ENCODE measurements around the gene PEX11B.

PEX11B gene

GRCh38 chr1:145897969-145898368 lies 20.5 kb downstream of the PEX11B start:
- Histone ChIP-seq H3K36me3 (ENCODE audit: control insufficient read depth, insufficient read depth, low read length, severe bottlenecking) (no peaks in the 10 kb centered on the region), H3K4me1 (ENCODE audit: control insufficient read depth, insufficient read depth, low read length) (peaks cover 1% of the 10 kb centered on the region), H3K27me3 (replicated peaks; ENCODE audit: control insufficient read depth, insufficient read depth, low read length) (no peaks in the 10 kb centered on the region), H3K9ac (ENCODE audit: low read length) (no peak overlapping the region), H3K4me3 (ENCODE audit: low read length) (no peak overlapping the region), H3K9me3 (ENCODE audit: control insufficient read depth, low read length) (no peaks in the 10 kb centered on the region)
- no peak for DNase-seq (ENCODE audit: low read depth)

- Histone ChIP-seq H3K9me3 (ENCODE audit: control insufficient read depth, low read length) (no peaks in the 10 kb centered on the region), H3K27me3 (replicated peaks; ENCODE audit: control insufficient read depth, insufficient read depth, low read length) (no peaks in the 10 kb centered on the region), H3K4me1 (ENCODE audit: control insufficient read depth, insufficient read depth, low read length) (peaks cover 25% of the 10 kb centered on the region), H3K4me3 (ENCODE audit: low read length) (no peak overlapping the region), H3K36me3 (ENCODE audit: control insufficient read depth, insufficient read depth, low read length, severe bottlenecking) (no peaks in the 10 kb centered on the region), H3K9ac (ENCODE audit: low read length) (no peak overlapping the region)
- no peak for DNase-seq (ENCODE audit: low read depth)
Observed at GRCh38 chr1:145895471-145895870, 23.0 kb downstream of the PEX11B start.

DNA sequence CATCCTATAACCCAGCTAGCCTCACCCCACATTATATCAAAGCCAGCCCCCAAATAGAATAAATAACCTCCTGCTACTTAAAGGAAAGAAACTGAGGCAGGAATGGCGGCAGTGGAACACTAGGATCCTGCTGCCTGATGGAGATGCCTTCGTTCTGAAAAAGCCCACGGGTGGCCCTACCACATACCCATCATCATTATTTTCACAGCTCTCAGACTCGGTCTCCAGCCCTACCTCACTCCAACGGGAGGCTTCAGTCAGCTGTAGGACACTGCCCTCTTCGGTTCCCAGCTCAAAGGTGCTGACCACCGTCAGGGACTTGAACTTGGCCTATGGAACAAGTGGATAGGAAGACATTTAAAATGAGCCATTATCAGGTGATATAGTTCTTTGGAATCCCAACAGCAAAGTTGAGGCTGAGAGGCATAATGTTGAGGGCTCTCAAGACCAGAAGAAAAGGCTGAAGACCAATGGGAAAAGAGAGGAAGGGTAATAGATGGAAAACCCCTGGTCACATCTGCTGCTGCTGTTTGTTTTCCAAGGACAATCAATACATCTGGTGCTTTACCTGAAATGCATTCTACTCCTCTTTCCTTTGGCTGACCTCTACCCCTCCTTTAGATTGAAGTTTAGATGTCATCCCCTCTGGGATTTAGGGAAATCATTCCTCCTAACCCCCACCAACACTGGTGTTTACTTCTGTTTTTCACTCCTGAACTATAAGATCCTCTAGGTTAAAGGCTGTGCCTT lies 25.0 kb downstream of the PEX11B start:
- Histone ChIP-seq H3K4me3 (ENCODE audit: low read length) (no peak overlapping the region), H3K9ac (ENCODE audit: low read length) (no peak overlapping the region), H3K9me3 (ENCODE audit: control insufficient read depth, low read length) (no peaks in the 10 kb centered on the region), H3K36me3 (ENCODE audit: control insufficient read depth, insufficient read depth, low read length, severe bottlenecking) (no peaks in the 10 kb centered on the region), H3K4me1 (ENCODE audit: control insufficient read depth, insufficient read depth, low read length) (peaks cover 35% of the 10 kb centered on the region), H3K27me3 (replicated peaks; ENCODE audit: control insufficient read depth, insufficient read depth, low read length) (no peaks in the 10 kb centered on the region)
- DNase-seq (ENCODE audit: low read depth) = no peak

GRCh38 chr1:145892486-145893087 lies 25.9 kb downstream of the PEX11B start:
- peak overlapping the region; percentile 59 for H3K4me3 ChIP-seq (ENCODE audit: low read length)
- no peaks in the 10 kb centered on the region for H3K27me3 ChIP-seq (replicated peaks; ENCODE audit: control insufficient read depth, insufficient read depth, low read length)
- no peaks in the 10 kb centered on the region for H3K36me3 ChIP-seq (ENCODE audit: control insufficient read depth, insufficient read depth, low read length, severe bottlenecking)
- peaks cover 35% of the 10 kb centered on the region for H3K4me1 ChIP-seq (ENCODE audit: control insufficient read depth, insufficient read depth, low read length)
- no peaks in the 10 kb centered on the region for H3K9me3 ChIP-seq (ENCODE audit: control insufficient read depth, low read length)
- H3K9ac ChIP-seq (ENCODE audit: low read length) = peak overlapping the region; percentile 79
- peak; percentile 59 for DNase-seq (ENCODE audit: low read depth)

DNA sequence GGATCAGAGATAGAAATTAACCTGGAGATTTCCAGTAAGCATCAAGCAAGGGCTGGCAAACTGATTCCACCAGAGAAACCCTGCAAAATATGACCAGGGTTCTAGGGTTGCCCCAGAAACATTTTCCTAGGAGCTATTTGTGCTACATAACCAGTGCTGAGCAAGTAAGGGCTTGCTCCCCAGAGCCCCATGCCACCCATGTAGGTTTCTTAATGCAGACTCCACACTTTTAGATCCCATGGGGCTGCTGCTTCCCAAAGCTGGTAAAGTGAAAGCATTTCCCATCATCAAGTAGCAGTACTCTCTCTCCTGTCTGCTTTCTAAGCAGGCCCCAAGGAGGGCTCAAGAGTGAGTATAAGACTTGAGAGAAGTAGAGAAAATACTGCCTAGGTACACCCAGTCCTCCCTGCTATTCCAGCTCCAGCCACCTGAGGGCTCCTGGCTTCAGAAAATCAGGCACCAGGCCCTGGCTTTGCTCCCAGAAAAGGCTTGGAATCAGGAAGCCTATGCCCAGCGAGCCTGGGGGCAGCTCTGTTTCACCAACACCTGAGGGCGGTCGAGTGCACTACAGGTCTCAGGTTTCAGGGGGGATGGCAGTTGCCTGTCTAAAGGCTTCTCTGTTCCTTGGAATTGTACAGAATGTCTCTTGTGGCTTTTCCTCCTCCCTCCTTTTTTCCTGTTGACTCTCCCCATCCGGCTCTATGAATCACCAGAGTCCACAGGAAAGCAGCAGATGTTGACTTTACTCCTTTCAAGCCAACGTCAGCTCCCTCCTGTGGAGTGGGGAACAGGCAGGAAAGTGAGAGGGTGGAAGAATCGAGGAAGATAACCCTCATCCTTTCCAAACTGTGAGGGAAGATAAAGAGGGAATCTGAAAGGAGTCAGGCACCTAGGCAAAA lies 26.7 kb downstream of the PEX11B start:
- no peaks in the 10 kb centered on the region for H3K36me3 ChIP-seq (ENCODE audit: control insufficient read depth, insufficient read depth, low read length, severe bottlenecking)
- H3K9ac ChIP-seq (ENCODE audit: low read length) = peak overlapping the region; percentile 79
- H3K27me3 ChIP-seq (replicated peaks; ENCODE audit: control insufficient read depth, insufficient read depth, low read length) = no peaks in the 10 kb centered on the region
- no peaks in the 10 kb centered on the region for H3K9me3 ChIP-seq (ENCODE audit: control insufficient read depth, low read length)
- H3K4me3 ChIP-seq (ENCODE audit: low read length) = peak overlapping the region; percentile 59
- peaks cover 35% of the 10 kb centered on the region for H3K4me1 ChIP-seq (ENCODE audit: control insufficient read depth, insufficient read depth, low read length)
- DNase-seq (ENCODE audit: low read depth) = peak; percentile 98

- no peaks in the 10 kb centered on the region for H3K36me3 ChIP-seq (ENCODE audit: control insufficient read depth, insufficient read depth, low read length, severe bottlenecking)
- peak overlapping the region; percentile 79 for H3K9ac ChIP-seq (ENCODE audit: low read length)
Observed at GRCh38 chr1:145891143-145891542, 27.4 kb downstream of the PEX11B start.

DNA sequence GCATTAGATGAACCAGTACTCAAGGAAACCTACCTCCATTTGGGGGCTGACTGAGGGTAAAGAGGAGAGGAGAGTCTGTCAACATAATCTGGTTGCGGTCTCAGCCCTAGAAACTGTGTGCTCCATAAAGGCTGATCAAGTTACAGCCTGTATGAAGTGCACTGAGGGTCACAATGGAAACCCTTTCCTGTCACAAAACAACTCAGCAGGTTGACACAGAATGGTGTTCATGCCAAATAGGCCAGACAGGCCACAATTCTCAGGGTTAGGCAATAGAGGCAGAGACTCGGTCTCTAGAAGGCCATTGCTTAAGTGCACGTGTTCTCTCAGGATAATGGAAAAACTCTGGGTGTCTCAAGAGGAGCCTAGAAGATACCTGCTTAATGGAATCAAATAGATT lies 28.8 kb downstream of the PEX11B start:
- no peak for DNase-seq (ENCODE audit: low read depth)
- Histone ChIP-seq H3K4me1 (ENCODE audit: control insufficient read depth, insufficient read depth, low read length) (peaks cover 43% of the 10 kb centered on the region), H3K4me3 (ENCODE audit: low read length) (no peak overlapping the region), H3K36me3 (ENCODE audit: control insufficient read depth, insufficient read depth, low read length, severe bottlenecking) (no peaks in the 10 kb centered on the region), H3K9ac (ENCODE audit: low read length) (no peak overlapping the region), H3K9me3 (ENCODE audit: control insufficient read depth, low read length) (no peaks in the 10 kb centered on the region), H3K27me3 (replicated peaks; ENCODE audit: control insufficient read depth, insufficient read depth, low read length) (no peaks in the 10 kb centered on the region)

More at GRCh38 chr1:145891143-145891542, 27.4 kb downstream of the PEX11B start:
- peak; percentile 34 for DNase-seq (ENCODE audit: low read depth)
- Histone ChIP-seq H3K4me1 (ENCODE audit: control insufficient read depth, insufficient read depth, low read length) (peaks cover 35% of the 10 kb centered on the region), H3K9me3 (ENCODE audit: control insufficient read depth, low read length) (no peaks in the 10 kb centered on the region), H3K4me3 (ENCODE audit: low read length) (peak overlapping the region; percentile 59), H3K27me3 (replicated peaks; ENCODE audit: control insufficient read depth, insufficient read depth, low read length) (no peaks in the 10 kb centered on the region)

GRCh38 chr1:145887631-145888030 lies 30.9 kb downstream of the PEX11B start:
- Histone ChIP-seq H3K4me1 (ENCODE audit: control insufficient read depth, insufficient read depth, low read length) (peaks cover 53% of the 10 kb centered on the region), H3K36me3 (ENCODE audit: control insufficient read depth, insufficient read depth, low read length, severe bottlenecking) (no peaks in the 10 kb centered on the region), H3K9ac (ENCODE audit: low read length) (no peak overlapping the region), H3K4me3 (ENCODE audit: low read length) (no peak overlapping the region), H3K9me3 (ENCODE audit: control insufficient read depth, low read length) (no peaks in the 10 kb centered on the region), H3K27me3 (replicated peaks; ENCODE audit: control insufficient read depth, insufficient read depth, low read length) (no peaks in the 10 kb centered on the region)
- DNase-seq (ENCODE audit: low read depth) = no peak

GRCh38 chr1:145886816-145887215 lies 31.7 kb downstream of the PEX11B start:
- Histone ChIP-seq H3K4me1 (ENCODE audit: control insufficient read depth, insufficient read depth, low read length) (peaks cover 44% of the 10 kb centered on the region), H3K9me3 (ENCODE audit: control insufficient read depth, low read length) (no peaks in the 10 kb centered on the region), H3K36me3 (ENCODE audit: control insufficient read depth, insufficient read depth, low read length, severe bottlenecking) (no peaks in the 10 kb centered on the region), H3K27me3 (replicated peaks; ENCODE audit: control insufficient read depth, insufficient read depth, low read length) (no peaks in the 10 kb centered on the region), H3K4me3 (ENCODE audit: low read length) (no peak overlapping the region), H3K9ac (ENCODE audit: low read length) (no peak overlapping the region)
- no peak for DNase-seq (ENCODE audit: low read depth)

GRCh38 chr1:145886390-145886789 lies 32.1 kb downstream of the PEX11B start:
- H3K4me1 ChIP-seq (ENCODE audit: control insufficient read depth, insufficient read depth, low read length) = peaks cover 40% of the 10 kb centered on the region
- H3K4me3 ChIP-seq (ENCODE audit: low read length) = peak overlapping the region; percentile 85
- H3K9me3 ChIP-seq (ENCODE audit: control insufficient read depth, low read length) = no peaks in the 10 kb centered on the region
- no peaks in the 10 kb centered on the region for H3K36me3 ChIP-seq (ENCODE audit: control insufficient read depth, insufficient read depth, low read length, severe bottlenecking)
- H3K9ac ChIP-seq (ENCODE audit: low read length) = peak overlapping the region; percentile 51
- no peaks in the 10 kb centered on the region for H3K27me3 ChIP-seq (replicated peaks; ENCODE audit: control insufficient read depth, insufficient read depth, low read length)
- DNase-seq (ENCODE audit: low read depth) = no peak

GRCh38 chr1:145885738-145886287 lies 32.7 kb downstream of the PEX11B start, which contains the start of gene ANKRD35:
TSS of gene ANKRD35 (minus strand) at chr1:145885866. CDS start at chr1:145885758, 108 bp downstream.
- DNase-seq (ENCODE audit: low read depth) = peak; percentile 88
- no peaks in the 10 kb centered on the region for H3K27me3 ChIP-seq (replicated peaks; ENCODE audit: control insufficient read depth, insufficient read depth, low read length)
- H3K4me1 ChIP-seq (ENCODE audit: control insufficient read depth, insufficient read depth, low read length) = peaks cover 34% of the 10 kb centered on the region

More at GRCh38 chr1:145885738-145886287, 32.7 kb downstream of the PEX11B start, which contains the start of gene ANKRD35:
- no peaks in the 10 kb centered on the region for H3K36me3 ChIP-seq (ENCODE audit: control insufficient read depth, insufficient read depth, low read length, severe bottlenecking)
- peak within 1 kb of the TSS; percentile 51 for H3K9ac ChIP-seq (ENCODE audit: low read length)
- H3K4me3 ChIP-seq (ENCODE audit: low read length) = peak within 1 kb of the TSS; percentile 85
- H3K9me3 ChIP-seq (ENCODE audit: control insufficient read depth, low read length) = no peaks in the 10 kb centered on the region
